ENCODE results near the gene GLE1.

GLE1 gene

GRCh38 chr9:128504485-128505413 is at the start of gene GLE1:
GLE1 (plus strand) TSS chr9:128504719; CDS start chr9:128504806, 87 bp downstream.
- peak; percentile 74 to 79 for DNase-seq (ENCODE audit: low read depth in 2 of 2)

GRCh38 chr9:128454991-128455390 is 49.5 kb upstream of the GLE1 start:
- DNase-seq (ENCODE audit: low read depth in 2 of 2) = no peak

GRCh38 chr9:128455849-128456612 is 48.5 kb upstream of the GLE1 start, which contains the start of gene ODF2:
ODF2 (plus strand) TSS chr9:128456006; CDS start chr9:128456092, 86 bp downstream.
- peak; percentile 89 for DNase-seq (ENCODE audit: low read depth in 2 of 2)

- peak; percentile 39 to 43 for DNase-seq (ENCODE audit: low read depth in 2 of 2)
Measured at GRCh38 chr9:128456613-128457061, 47.9 kb upstream of the GLE1 start.

GRCh38 chr9:128457207-128457606 is 47.3 kb upstream of the GLE1 start:
- no peak for DNase-seq (ENCODE audit: low read depth in 2 of 2)

GRCh38 chr9:128459011-128459410 is 45.5 kb upstream of the GLE1 start:
- no peak for DNase-seq (ENCODE audit: low read depth in 2 of 2)

- DNase-seq (ENCODE audit: low read depth in 2 of 2) = no peak
Measured at GRCh38 chr9:128469070-128469469, 35.4 kb upstream of the GLE1 start.

- peak; percentile 20 to 22 for DNase-seq (ENCODE audit: low read depth in 2 of 2)
Measured at GRCh38 chr9:128470560-128470959, 34.0 kb upstream of the GLE1 start.

GRCh38 chr9:128473104-128473503 is 31.4 kb upstream of the GLE1 start:
- DNase-seq (ENCODE audit: low read depth in 2 of 2) = no peak

- no peak for DNase-seq (ENCODE audit: low read depth in 2 of 2)
Measured at GRCh38 chr9:128475867-128476266, 28.7 kb upstream of the GLE1 start.

GRCh38 chr9:128479262-128479661 is 25.3 kb upstream of the GLE1 start:
- DNase-seq (ENCODE audit: low read depth in 2 of 2) = no peak

GRCh38 chr9:128481561-128481960 is 23.0 kb upstream of the GLE1 start:
- DNase-seq (ENCODE audit: low read depth in 2 of 2) = no peak

GRCh38 chr9:128482186-128482585 is 22.3 kb upstream of the GLE1 start:
- DNase-seq (ENCODE audit: low read depth in 2 of 2) = no peak

- no peak for DNase-seq (ENCODE audit: low read depth in 2 of 2)
Measured at GRCh38 chr9:128484686-128485413, 19.7 kb upstream of the GLE1 start.

- no peak for DNase-seq (ENCODE audit: low read depth in 2 of 2)
Measured at GRCh38 chr9:128485414-128485855, 19.1 kb upstream of the GLE1 start.

- DNase-seq (ENCODE audit: low read depth in 2 of 2) = no peak
Measured at GRCh38 chr9:128486201-128486600, 18.3 kb upstream of the GLE1 start.

- no peak for DNase-seq (ENCODE audit: low read depth in 2 of 2)
Measured at GRCh38 chr9:128493424-128493823, 11.1 kb upstream of the GLE1 start.

- DNase-seq (ENCODE audit: low read depth in 2 of 2) = no peak
Measured at GRCh38 chr9:128494108-128494745, 10.3 kb upstream of the GLE1 start.

- no peak for DNase-seq (ENCODE audit: low read depth in 2 of 2)
Measured at GRCh38 chr9:128494746-128495129, 9.8 kb upstream of the GLE1 start.

GRCh38 chr9:128495296-128495695 is 9.2 kb upstream of the GLE1 start:
- DNase-seq (ENCODE audit: low read depth in 2 of 2) = no peak

GRCh38 chr9:128495804-128496417 is 8.6 kb upstream of the GLE1 start:
- no peak for DNase-seq (ENCODE audit: low read depth in 2 of 2)
